OCI-LY7 (cell line): ENCODE measurements around the gene PPP1R9A. TPM values are rescaled to one million over a fixed set of nuclear protein-coding genes. Genes with fewer than 3 reads are reported as not detected.

Source experiments
- BruUV-seq: library from RNA; stranded (reverse); fragments of 400-500 nt; replicated peaks from 2 replicates; lab custom pipeline; 2021; lab: Mats Ljungman, UMichigan
- CTCF ChIA-PET: fragments of 300-600 bp; sonication (Branson Sonifier 250); formaldehyde crosslinking; loops from one replicate; lab custom pipeline; 2022; ENCODE audit warnings: antibody characterized with exemption; ENCODE audit not compliant: unreplicated experiment; lab: Charles Lee
- POLR2A ChIA-PET: fragments of 300-600 bp; sonication (Branson Sonifier 250); formaldehyde crosslinking; loops from one replicate; lab custom pipeline; 2022; ENCODE audit warnings: antibody characterized with exemption; lab: Charles Lee
- DNase-seq: peaks from one replicate; pipeline ENCODE4 v3.0.0-alpha.2; 2015; ENCODE audit warnings: low spot score
- H2AFZ ChIP-seq: fragments of 200-600 bp; sonication (generic), shearing (Covaris generic); 2 replicates; pipeline ENCODE4 v1.6.1; 2014; ENCODE audit warnings: mild to moderate bottlenecking, antibody characterized with exemption, low read length, moderate library complexity
- H3K27ac ChIP-seq: fragments of 200-600 bp; sonication (generic); 2 replicates; pipeline ENCODE4 v1.5.1; 2014; ENCODE audit warnings: mixed run types, low read depth, mild to moderate bottlenecking, moderate library complexity, low read length, inconsistent platforms; ENCODE audit not compliant: poor library complexity, severe bottlenecking
- H3K36me3 ChIP-seq: fragments of 200-600 bp; sonication (generic); 2 replicates; pipeline ENCODE4 v1.6.1; 2014; ENCODE audit warnings: mild to moderate bottlenecking, antibody characterized with exemption, low read length, moderate library complexity, mixed read lengths; ENCODE audit not compliant: insufficient read depth
- H3K4me1 ChIP-seq: fragments of 200-600 bp; sonication (generic); 2 replicates; pipeline ENCODE4 v1.5.1; 2014; ENCODE audit warnings: mild to moderate bottlenecking, low read length; ENCODE audit not compliant: insufficient read depth, poor library complexity, severe bottlenecking
- H3K4me2 ChIP-seq: fragments of 200-600 bp; sonication (generic); 2 replicates; pipeline ENCODE4 v1.6.1; 2014; ENCODE audit warnings: mild to moderate bottlenecking, low read length
- H3K4me3 ChIP-seq: fragments of 200-600 bp; sonication (generic); 2 replicates; pipeline ENCODE4 v1.5.1; 2014; ENCODE audit warnings: mild to moderate bottlenecking, low read depth, low read length; ENCODE audit not compliant: poor library complexity, severe bottlenecking
- H3K79me2 ChIP-seq: fragments of 200-600 bp; sonication (generic); 2 replicates; pipeline ENCODE4 v1.6.1; 2016; ENCODE audit warnings: low read depth, mild to moderate bottlenecking, low read length, moderate library complexity, mixed read lengths; ENCODE audit not compliant: insufficient read depth
- H3K9me2 ChIP-seq: fragments of 200-600 bp; sonication (generic); 2 replicates; pipeline ENCODE4 v1.6.1; 2016; ENCODE audit warnings: mild to moderate bottlenecking, low read length, mixed read lengths; ENCODE audit not compliant: insufficient read depth
- H3K9me3 ChIP-seq: fragments of 200-600 bp; sonication (generic); 2 replicates; pipeline ENCODE4 v1.6.1; 2014; ENCODE audit warnings: mild to moderate bottlenecking, mixed run types, low read length, mixed read lengths
- H4K20me1 ChIP-seq: fragments of 200-600 bp; sonication (generic); 2 replicates; pipeline ENCODE4 v1.6.1; 2014; ENCODE audit warnings: mild to moderate bottlenecking, antibody characterized with exemption, low read length, moderate library complexity, mixed read lengths; ENCODE audit not compliant: insufficient read depth
- EZH2phosphoT487 ChIP-seq: fragments of 200-600 bp; sonication (generic); IDR thresholded peaks from 2 replicates; pipeline ENCODE4 v1.6.1; 2018; ENCODE audit warnings: low read depth, borderline replicate concordance, mild to moderate bottlenecking, mixed run types, antibody characterized with exemption, low read length, moderate library complexity, mixed read lengths
- intact Hi-C: fragments of 100-400 bp; cut with micrococcal nuclease; formaldehyde crosslinking; loops from one replicate; pipeline ENCODE4 v1.10.0; 2022; ENCODE audit not compliant: unreplicated experiment
- total RNA-seq, 2 experiments: library from RNA; depleted of rRNA in 1 of 2; stranded (reverse); fragments of >200 nt in 1 of 2; shearing (Covaris generic) in 1 of 2; gene quantifications; 2 replicates each; pipeline ENCODE4 v1.2.3, GENCODE V29; 2014 to 2022
- TF ChIP-seq, protein P1 (sequence below): fragments of 200-600 bp; sonication (generic); conservative IDR thresholded peaks from 2 replicates; pipeline ENCODE4 v1.5.1; 2014; ENCODE audit warnings: mild to moderate bottlenecking, antibody characterized with exemption, low read length, moderate library complexity, mixed read lengths

The PPP1R9A gene
- total RNA-seq, 2 experiments from 2014 or later: not detected

DNA sequence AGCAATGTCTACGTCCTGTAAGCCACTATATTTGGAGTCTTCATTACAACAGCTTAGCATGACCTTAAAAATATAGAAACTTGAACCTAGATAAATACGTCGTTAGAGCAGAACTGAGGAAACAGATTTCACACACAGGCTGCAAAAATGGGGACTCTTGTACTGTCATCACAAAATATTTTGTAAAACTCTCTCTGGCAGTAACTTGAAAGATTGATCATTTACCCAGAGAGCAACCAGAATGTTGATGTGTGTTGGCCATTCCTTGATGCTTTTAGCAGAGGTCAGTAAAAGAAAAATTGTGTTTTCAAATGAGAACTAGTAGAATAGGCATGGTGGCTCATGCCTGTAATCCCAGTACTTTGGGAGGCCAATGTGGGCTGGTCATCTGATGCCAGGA, 431.4 kb downstream of the PPP1R9A start:
- ChIA-PET POLR2A (no interaction called here), CTCF (no interaction called here)
- no peaks in the 10 kb centered on the region for H3K9me3 ChIP-seq
- no peaks in the 10 kb centered on the region for H3K4me1 ChIP-seq
- BruUV-seq: no TSS peak
- no peaks in the 10 kb centered on the region for H4K20me1 ChIP-seq
- H3K4me3 ChIP-seq: no peak overlapping the region
- no peaks in the 10 kb centered on the region for H3K36me3 ChIP-seq
- TF ChIP-seq EZH2phosphoT487: no peak
- TF ChIP-seq, protein P1, sequence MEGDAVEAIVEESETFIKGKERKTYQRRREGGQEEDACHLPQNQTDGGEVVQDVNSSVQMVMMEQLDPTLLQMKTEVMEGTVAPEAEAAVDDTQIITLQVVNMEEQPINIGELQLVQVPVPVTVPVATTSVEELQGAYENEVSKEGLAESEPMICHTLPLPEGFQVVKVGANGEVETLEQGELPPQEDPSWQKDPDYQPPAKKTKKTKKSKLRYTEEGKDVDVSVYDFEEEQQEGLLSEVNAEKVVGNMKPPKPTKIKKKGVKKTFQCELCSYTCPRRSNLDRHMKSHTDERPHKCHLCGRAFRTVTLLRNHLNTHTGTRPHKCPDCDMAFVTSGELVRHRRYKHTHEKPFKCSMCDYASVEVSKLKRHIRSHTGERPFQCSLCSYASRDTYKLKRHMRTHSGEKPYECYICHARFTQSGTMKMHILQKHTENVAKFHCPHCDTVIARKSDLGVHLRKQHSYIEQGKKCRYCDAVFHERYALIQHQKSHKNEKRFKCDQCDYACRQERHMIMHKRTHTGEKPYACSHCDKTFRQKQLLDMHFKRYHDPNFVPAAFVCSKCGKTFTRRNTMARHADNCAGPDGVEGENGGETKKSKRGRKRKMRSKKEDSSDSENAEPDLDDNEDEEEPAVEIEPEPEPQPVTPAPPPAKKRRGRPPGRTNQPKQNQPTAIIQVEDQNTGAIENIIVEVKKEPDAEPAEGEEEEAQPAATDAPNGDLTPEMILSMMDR: no peak
- no peak overlapping the region for H3K27ac ChIP-seq
- no peak for DNase-seq
- no peaks in the 10 kb centered on the region for H3K9me2 ChIP-seq
- H3K79me2 ChIP-seq: no peaks in the 10 kb centered on the region
- no peak overlapping the region for H3K4me2 ChIP-seq
- H2AFZ ChIP-seq: no peak overlapping the region
- intact Hi-C loops: no loop called here

DNA sequence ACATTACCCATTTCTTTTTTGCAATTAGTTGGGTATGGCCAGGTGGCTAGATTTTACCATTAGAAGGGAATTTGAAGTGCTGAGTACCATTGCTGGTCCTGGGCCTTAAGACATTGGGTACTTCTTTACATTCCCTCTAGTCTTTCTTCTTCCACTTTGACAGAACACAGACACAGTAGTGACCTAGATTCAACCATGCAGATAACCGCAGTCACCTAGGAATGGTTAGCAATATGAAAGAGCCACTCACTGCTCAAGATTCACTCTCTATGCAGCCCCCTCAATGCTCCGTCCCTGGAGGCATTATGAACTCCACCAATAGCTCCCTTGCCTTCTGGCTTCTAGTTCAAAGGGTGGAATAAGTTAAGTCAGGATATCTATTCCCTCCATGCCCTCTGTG, 433.1 kb downstream of the PPP1R9A start:
- ChIA-PET POLR2A (no interaction called here), CTCF (no interaction called here)
- BruUV-seq: no TSS peak
- Histone ChIP-seq H2AFZ (no peak overlapping the region), H3K4me1 (no peaks in the 10 kb centered on the region), H3K79me2 (no peaks in the 10 kb centered on the region), H4K20me1 (no peaks in the 10 kb centered on the region), H3K9me3 (no peaks in the 10 kb centered on the region), H3K27ac (no peak overlapping the region), H3K36me3 (no peaks in the 10 kb centered on the region), H3K4me2 (no peak overlapping the region), H3K9me2 (no peaks in the 10 kb centered on the region), H3K4me3 (no peak overlapping the region)
- TF ChIP-seq, protein P1: no peak
- no peak for TF ChIP-seq EZH2phosphoT487
- intact Hi-C loops: no loop called here
- DNase-seq: no peak

DNA sequence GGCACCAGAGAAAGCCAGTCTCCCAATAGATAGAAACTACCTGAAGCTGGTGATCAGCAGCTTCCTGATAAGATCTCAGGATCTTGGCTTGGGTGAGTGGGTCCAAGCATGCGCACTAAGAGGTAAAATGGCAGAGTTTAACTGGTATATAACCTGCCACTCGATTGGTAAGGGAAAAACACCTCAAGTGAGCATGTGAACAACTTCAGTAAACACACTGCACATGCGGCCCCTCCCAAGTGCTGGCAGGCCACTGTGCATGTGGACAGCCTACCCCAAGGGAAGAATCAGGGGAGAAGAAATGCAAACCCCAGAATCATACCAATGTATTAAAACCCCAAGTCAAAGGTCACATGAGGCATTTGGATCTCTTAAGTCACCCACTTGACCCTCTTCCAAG, 434.6 kb downstream of the PPP1R9A start:
- H3K4me2 ChIP-seq: no peak overlapping the region
- no peak overlapping the region for H3K4me3 ChIP-seq
- ChIA-PET CTCF (no interaction called here), POLR2A (interaction anchor here (0.6 kb wide), 1 partner anchor 48 kb away, joined by 4 read pairs; no protein-coding TSS in a partner anchor)
- H3K79me2 ChIP-seq: no peaks in the 10 kb centered on the region
- H3K36me3 ChIP-seq: no peaks in the 10 kb centered on the region
- no peaks in the 10 kb centered on the region for H3K4me1 ChIP-seq
- no peak overlapping the region for H2AFZ ChIP-seq
- intact Hi-C loops: no loop called here
- H3K9me2 ChIP-seq: no peaks in the 10 kb centered on the region
- no peak overlapping the region for H3K27ac ChIP-seq
- no peak for TF ChIP-seq EZH2phosphoT487
- TF ChIP-seq, protein P1: no peak
- DNase-seq: no peak
- no TSS peak for BruUV-seq
- H4K20me1 ChIP-seq: no peaks in the 10 kb centered on the region
- no peaks in the 10 kb centered on the region for H3K9me3 ChIP-seq
